Type B pancreatic cell (in vitro differentiated cells): ENCODE data around the gene FREM2. TPM values are rescaled to one million over a fixed set of nuclear protein-coding genes. Genes with fewer than 3 reads are reported as not detected.

Experiments used
- DNase-seq: peaks from one replicate; pipeline ENCODE4 v3.0.0; 2021; ENCODE audit warnings: mixed read lengths; ENCODE audit not compliant: unreplicated experiment; ENCODE audit errors: extremely low spot score
- H3K27ac Mint-ChIP-seq: 2 replicates; pipeline ENCODE4 v1.8.0; 2021; ENCODE audit warnings: mild to moderate bottlenecking, mixed read lengths
- H3K27me3 Mint-ChIP-seq: 2 replicates; pipeline ENCODE4 v1.8.0; 2021; ENCODE audit warnings: mixed read lengths
- H3K36me3 Mint-ChIP-seq: 2 replicates; pipeline ENCODE4 v1.8.0; 2021; ENCODE audit warnings: mixed read lengths
- H3K4me1 Mint-ChIP-seq: one replicate; pipeline ENCODE4 v1.8.0; 2021; ENCODE audit warnings: mixed read lengths; ENCODE audit not compliant: unreplicated experiment
- H3K4me3 Mint-ChIP-seq: 2 replicates; pipeline ENCODE4 v1.8.0; 2021; ENCODE audit warnings: mild to moderate bottlenecking, mixed read lengths
- H3K9me3 Mint-ChIP-seq: 2 replicates; pipeline ENCODE4 v1.8.0; 2021; ENCODE audit warnings: mixed read lengths
- CTCF ChIP-seq: fragments of 200-600 bp; sonication (generic); conservative IDR thresholded peaks from 2 replicates; pipeline ENCODE4 v1.5.0; 2021; ENCODE audit warnings: antibody characterized with exemption, mild to moderate bottlenecking
- total RNA-seq: library from RNA; stranded (reverse); gene quantifications from 2 replicates; pipeline ENCODE4 v1.2.1, GENCODE V29; 2021; ENCODE audit warnings: low replicate concordance

Gene FREM2
- total RNA-seq, 1 donor from 2014 or later, result 42.8 TPM

- Mint-ChIP-seq H3K27me3 (no peaks in the 10 kb centered on the region), H3K4me1 (no peaks in the 10 kb centered on the region), H3K36me3 (peaks cover 14% of the 10 kb centered on the region), H3K4me3 (no peak overlapping the region), H3K9me3 (no peaks in the 10 kb centered on the region), H3K27ac (no peak overlapping the region)
- DNase-seq, result no peak
- TF ChIP-seq CTCF, result no peak
Measured at GRCh38 chr13:38862443-38862842, 175.6 kb downstream of the FREM2 start.

GRCh38 chr13:38863536-38863935 is 176.7 kb downstream of the FREM2 start:
- H3K27ac Mint-ChIP-seq, result no peak overlapping the region
- no peak overlapping the region for H3K4me3 Mint-ChIP-seq
- no peak for TF ChIP-seq CTCF
- no peaks in the 10 kb centered on the region for H3K4me1 Mint-ChIP-seq
- peaks cover 14% of the 10 kb centered on the region for H3K36me3 Mint-ChIP-seq
- H3K9me3 Mint-ChIP-seq, result no peaks in the 10 kb centered on the region
- no peaks in the 10 kb centered on the region for H3K27me3 Mint-ChIP-seq
- no peak for DNase-seq

- no peaks in the 10 kb centered on the region for H3K9me3 Mint-ChIP-seq
- no peak for DNase-seq
- H3K36me3 Mint-ChIP-seq, result peaks cover 9% of the 10 kb centered on the region
- peaks cover 11% of the 10 kb centered on the region for H3K4me1 Mint-ChIP-seq
- H3K27ac Mint-ChIP-seq, result no peak overlapping the region
- no peak overlapping the region for H3K4me3 Mint-ChIP-seq
- H3K27me3 Mint-ChIP-seq, result no peaks in the 10 kb centered on the region
- no peak for TF ChIP-seq CTCF
Measured at GRCh38 chr13:38866649-38867048, 179.8 kb downstream of the FREM2 start.

GRCh38 chr13:38868399-38868798 is 181.5 kb downstream of the FREM2 start:
- DNase-seq, result no peak
- Mint-ChIP-seq H3K4me3 (no peak overlapping the region), H3K36me3 (peaks cover 11% of the 10 kb centered on the region), H3K4me1 (peaks cover 13% of the 10 kb centered on the region), H3K27me3 (no peaks in the 10 kb centered on the region), H3K9me3 (no peaks in the 10 kb centered on the region), H3K27ac (no peak overlapping the region)
- no peak for TF ChIP-seq CTCF

GRCh38 chr13:38868870-38869269 is 182.0 kb downstream of the FREM2 start:
- peaks cover 13% of the 10 kb centered on the region for H3K36me3 Mint-ChIP-seq
- H3K27me3 Mint-ChIP-seq, result no peaks in the 10 kb centered on the region
- no peak for DNase-seq
- no peaks in the 10 kb centered on the region for H3K9me3 Mint-ChIP-seq
- H3K4me1 Mint-ChIP-seq, result peaks cover 15% of the 10 kb centered on the region
- H3K27ac Mint-ChIP-seq, result no peak overlapping the region
- no peak overlapping the region for H3K4me3 Mint-ChIP-seq
- TF ChIP-seq CTCF, result no peak

- Mint-ChIP-seq H3K36me3 (peaks cover 15% of the 10 kb centered on the region), H3K27ac (no peak overlapping the region), H3K9me3 (no peaks in the 10 kb centered on the region), H3K4me3 (no peak overlapping the region), H3K27me3 (no peaks in the 10 kb centered on the region), H3K4me1 (peaks cover 22% of the 10 kb centered on the region)
- no peak for DNase-seq
- TF ChIP-seq CTCF, result no peak
Measured at GRCh38 chr13:38871275-38871674, 184.4 kb downstream of the FREM2 start.
